Activated CD8-positive, alpha-beta memory T cell treated with anti-CD3 and anti-CD28 coated beads, Interleukin-2, amount 50 U/mL, for 1 hour (primary cell): ENCODE results near the gene LAMB1.
"Not testable (repeated sequence)": the region's sequence is repeated elsewhere in the genome, so short reads cannot be mapped to it uniquely, and the experiment has no call there.

Experiments used
- DNase-seq: peaks from one replicate; pipeline ENCODE4 v3.0.0-alpha.2; 2020; ENCODE audit errors: extremely low read depth

The LAMB1 gene

DNA sequence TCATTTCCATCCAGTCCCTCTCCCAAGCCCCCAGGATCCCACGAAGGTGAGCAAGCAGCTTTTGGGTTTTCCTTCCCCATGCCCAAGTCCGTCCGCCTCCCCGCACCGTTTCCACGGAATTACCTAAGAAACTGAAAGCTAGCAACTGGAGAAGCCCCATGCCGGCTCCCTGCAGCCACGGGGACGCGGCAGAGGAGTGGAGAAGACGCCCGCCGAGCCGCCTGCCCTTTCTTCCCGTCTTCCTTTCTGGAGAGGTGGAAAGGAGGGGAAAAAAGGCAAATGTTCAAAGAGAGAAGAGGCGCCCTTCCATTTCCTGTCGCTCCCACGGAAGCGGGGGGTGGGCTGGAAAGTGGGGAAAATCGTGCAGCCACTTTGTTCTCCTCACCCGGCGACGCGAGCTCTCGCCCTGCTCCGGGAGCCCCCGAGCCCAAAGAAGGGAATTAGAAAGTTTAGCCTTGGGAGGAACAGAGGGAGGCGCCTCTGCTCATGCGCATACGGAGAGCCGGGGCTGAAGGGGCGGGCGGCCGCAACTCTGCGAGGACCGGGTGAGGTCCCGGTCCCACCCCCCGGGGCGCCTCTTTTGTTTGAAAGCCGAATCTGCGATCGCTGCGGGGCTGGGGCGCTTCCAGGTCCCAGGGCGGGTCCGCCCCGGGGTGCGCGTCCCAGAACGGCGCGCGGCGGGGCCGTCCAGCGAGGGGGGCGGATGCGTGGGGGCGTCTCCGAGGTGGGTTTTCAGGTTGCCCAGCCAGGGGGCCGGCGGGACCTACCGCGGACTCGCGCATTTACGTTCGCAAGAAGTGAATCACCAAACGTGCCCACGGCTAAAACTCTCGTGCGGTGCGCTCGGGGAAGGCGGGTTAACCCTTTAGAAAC, at the start of gene LAMB1:
Gene LAMB1, minus strand, starts transcription at position 436 of the 873 bp plus-strand sequence. Its CDS starts 276 bp downstream, at position 160.
- DNase-seq: no peak

DNA sequence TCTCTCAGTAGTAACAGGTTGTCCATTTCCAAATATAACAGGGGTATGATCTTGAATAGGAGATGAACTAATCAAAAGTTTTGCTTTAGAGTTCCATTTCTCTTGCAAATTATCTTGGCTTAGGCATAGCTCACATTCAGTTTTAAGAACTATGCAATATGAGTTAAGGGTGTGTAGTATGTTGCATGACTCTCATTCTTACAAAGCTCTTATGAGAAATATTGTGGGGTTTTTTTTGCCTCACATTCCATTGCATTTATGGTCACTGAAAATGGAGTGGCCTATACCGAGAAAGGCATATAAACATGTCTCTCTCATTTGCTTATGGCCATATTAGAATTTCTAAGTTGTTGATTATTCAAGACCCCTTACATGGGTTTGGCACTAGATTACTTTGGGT, 48.5 kb upstream of the LAMB1 start:
- no peak for DNase-seq

DNA sequence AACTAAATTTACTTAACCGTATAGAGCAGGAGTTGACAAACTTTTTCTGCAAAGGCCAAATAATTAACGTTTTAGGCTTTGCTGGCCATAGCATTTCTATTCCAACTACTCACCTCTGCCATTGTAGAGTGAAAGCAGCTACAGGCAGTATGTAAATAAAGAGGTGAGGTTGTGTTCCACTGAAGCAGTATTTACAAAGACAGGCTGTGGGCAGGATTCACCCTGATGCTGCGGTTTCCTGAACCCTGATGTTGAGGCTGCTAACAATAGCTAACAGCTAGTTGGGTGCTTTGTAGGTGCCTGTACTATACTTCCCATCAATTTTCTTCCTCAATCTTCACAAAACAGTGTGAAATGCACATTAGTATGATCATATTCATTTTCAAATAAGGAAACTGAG, 47.0 kb upstream of the LAMB1 start:
- DNase-seq: no peak

DNA sequence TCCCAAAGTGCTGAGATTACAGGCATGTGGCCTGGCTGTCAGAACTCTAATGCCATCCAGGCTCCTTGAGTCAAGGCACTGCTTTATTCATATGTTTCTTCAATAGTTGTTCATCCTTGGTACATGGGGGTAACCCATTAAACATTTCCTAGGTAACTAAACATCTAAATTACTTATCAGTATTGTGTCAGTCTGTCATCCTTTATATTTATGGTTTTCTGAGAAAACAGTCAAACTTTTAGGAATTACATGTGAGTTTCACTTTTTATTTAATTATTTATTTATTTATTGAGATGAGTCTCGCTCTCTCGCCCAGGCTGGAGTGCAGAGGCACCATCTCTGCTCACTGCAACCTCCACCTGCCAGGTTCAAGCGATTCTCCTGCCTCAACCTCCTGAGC, 45.5 kb upstream of the LAMB1 start:
- no peak for DNase-seq

DNA sequence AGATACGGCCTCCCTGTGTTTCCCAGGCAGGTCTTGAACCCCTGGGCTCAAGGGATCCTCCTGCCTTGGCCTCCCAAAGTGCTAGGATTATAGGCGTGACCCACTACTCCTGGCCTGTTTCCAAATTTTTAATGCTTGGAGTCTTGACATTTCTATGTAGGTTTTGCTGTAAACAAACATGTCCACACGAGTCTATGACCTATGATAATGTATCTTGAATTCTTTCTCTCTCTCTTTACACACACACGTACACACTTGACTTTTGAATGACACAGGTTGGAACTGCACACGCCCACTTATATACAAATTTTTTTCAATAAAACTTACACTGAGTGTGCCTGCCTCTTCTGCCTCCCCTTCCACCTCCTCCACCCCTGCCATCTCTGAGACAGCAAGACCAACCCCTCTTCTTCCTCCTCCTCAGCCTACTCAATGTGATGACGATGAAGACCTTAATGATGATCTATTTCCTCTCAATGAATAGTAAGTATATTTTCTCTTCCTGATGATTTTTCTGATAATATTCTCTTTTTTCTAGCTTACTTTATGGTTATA, 44.1 kb upstream of the LAMB1 start:
- no peak for DNase-seq

DNA sequence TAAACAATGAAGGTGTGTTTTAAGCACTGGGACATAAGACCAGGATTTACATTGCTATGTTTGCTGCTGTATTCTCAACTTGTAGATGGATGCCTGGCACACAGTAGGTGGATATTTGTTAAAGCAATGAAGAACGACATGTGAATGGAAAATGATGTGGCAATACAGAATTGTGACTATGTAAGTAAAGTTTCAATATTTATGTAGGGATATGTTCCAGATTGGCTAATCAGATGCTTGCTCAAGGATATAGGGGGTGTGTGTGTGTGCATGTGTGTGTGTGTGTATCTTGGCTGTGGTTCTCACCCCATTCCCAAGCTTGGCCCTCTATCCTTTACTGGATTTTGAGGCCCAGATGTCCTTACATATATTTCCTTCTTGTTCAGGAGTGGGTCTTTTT, 42.7 kb upstream of the LAMB1 start:
- DNase-seq: no peak

DNA sequence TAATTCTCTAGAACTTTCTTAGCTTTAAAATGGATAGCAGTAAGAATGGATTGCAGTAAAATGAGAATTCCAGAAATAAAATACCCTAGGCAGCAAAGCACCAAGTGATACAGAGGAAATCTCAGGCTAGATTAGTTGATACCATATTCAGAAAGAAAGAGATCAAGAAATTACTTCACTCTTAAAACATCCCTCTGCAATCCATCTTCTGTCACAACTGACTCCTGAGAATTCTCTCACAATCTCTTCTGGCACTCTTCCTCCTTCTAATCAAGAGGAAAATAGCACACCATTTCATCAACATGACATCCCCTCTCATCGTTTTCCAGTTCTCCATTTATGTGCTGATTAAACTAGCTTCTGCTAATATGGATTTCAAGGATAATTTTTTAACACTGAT, 42.2 kb upstream of the LAMB1 start:
- no peak for DNase-seq

DNA sequence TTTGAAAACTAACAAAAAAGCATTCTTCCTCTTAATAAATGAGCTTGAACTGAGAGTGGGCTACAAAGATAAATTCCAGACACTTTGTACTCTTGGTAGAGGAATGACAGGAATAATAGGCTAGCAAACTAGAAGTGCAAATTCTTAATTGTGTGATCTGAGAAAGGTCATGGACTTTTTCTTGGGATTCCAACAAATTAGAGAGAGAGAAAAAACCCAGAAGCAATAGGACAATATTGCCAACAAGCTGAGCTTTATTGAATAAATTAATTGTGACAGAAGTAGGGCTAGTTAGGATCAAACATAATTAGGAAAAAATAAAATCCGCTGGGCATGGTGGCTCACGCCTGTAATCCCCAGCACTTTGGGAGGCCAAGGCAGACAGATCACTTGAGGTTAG, 41.4 kb upstream of the LAMB1 start:
- no peak for DNase-seq

DNA sequence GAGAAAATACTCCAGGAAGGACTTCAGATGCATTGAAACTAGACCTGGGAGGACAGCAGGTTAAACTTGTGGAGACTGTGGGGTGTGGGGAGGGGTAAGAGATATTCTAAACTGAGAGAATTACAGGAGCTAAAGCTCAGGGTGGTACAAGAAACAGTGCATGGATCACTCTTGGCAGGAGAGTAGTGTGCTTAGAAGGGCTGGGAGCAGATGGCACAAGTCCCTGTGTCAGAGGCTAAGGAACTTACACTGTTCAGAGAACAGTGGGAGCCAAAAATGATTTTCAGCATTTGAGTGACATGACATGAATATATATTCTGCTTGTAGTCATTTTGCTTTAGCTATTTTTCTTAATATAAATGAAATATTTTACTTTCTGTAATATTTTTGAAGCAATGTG, 36.0 kb upstream of the LAMB1 start:
- no peak for DNase-seq

DNA sequence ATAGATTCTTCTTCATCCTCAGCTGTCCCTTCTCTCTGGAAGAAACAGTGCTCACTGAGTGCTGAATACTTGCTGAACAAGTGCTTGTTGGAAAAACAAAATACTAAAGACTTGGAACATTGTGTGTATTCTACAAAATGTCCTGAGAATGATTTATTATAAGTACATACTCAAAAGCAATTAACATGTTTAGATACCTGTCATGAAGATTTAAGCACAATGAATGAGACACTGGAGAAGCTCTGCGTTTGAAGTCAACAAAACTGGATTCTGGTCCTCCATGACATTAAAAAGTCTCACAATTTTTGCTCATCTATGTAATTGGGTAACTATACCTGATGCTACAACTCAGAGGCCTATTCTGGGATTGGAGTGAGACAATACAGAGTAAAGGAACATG, 34.8 kb upstream of the LAMB1 start:
- DNase-seq: no peak

DNA sequence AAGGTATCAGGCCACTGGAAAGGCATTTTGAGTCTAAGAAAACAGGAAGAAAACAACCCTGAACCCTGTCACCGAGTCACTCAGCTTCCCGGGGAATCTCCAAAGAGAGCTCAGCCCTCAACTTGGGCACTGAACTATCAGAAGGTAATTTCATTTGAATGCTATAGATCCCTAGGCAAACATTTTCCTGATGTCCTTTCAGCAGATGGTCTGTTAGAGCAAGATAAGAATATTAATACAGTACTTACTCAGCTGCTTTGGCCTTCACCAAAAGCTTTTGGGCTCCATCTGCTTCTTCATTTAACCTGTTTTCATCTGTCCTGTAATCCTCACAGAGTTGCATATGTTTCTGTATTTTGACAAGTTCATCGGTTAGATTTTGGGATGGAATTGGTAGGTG, 34.2 kb upstream of the LAMB1 start:
- no peak for DNase-seq

DNA sequence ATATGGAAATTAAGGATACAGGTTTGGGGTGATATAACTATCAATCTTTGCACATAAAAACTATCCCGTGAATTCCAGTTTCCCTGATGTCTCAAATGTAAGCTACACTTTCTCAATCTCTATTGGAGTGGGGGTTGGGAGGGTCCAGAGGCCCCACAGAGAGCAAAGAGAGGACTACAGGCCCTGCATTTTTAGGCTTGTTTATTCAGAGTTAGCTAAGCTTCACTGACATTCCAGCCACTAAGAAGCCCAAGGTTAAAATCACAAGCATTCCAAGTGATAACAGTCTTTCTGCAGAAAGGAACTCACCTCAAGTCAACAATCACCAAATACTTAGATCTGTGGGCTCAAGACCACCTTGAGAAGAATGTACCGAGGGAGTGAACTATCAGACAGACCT, 31.6 kb upstream of the LAMB1 start:
- no peak for DNase-seq

DNA sequence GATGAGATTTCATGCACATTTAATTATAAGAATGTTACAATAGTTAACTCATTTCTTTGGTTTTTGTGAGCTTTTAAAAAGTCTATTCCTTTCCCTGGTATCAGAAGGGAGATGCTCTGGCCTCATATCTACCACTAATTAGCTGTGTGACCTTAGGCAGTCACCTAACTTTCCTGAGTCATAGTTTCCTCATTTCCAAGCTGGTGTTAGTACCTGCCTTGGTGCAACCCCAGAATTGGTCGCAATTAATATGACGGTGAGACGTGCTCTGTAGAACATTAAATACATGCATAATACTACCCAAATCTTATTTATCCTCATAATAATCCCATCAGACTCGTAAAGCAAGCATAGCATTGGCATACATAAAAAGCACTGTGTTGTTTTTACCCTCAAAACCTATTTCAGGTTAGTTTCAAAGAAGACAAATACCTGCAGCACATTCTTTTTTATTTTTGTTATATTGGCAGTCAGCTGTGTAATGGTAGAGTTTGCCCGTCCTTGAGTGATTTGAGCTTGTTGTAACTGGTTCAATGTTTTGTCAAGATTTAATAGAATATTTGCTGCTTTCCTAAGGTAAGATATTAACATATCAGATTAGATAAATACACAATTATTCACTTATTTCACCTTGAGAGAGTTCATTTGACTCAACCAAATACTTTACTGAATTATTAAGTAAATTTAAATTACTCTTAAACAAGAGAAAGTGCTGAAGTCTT, 31.0 kb upstream of the LAMB1 start:
- no peak for DNase-seq

DNA sequence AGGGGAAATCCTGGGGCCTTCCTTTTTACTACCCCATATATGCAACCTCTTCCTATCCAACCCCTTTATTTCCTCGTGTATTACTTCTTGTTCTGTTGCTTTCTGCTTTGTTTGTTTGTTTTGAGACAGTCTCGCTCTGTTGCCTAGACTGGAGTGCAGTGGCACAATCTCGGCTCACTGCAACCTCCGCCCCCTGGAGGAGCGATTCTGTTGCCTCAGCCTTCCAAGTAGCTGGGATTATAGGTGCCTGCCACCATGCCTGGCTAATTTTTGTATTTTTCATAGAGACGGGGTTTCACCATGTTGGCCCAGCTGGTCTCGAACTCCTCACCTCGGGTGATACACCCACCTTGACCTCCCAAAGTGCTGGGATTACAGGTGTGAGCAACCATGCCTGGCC, 30.3 kb upstream of the LAMB1 start:
- DNase-seq: not testable (repeated sequence)

DNA sequence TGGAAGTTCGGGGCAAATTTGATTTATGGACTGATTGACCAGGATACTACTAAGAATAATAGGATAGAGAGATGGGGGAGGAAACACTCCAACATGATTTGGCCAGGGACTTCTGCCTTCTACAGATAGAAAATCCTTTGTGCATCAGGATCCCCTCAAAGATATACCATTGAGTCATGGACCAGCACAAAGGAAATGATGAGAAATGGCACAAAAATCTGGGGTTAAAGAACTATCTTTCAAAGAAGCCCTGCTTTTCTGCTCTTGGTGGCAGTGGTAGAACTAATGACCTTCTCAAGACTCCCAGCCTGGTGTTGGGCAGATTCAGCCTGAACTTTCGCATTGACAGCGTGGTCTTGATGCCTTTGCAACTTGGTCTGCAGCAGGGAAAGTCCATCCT, 27.6 kb upstream of the LAMB1 start:
- DNase-seq: no peak

DNA sequence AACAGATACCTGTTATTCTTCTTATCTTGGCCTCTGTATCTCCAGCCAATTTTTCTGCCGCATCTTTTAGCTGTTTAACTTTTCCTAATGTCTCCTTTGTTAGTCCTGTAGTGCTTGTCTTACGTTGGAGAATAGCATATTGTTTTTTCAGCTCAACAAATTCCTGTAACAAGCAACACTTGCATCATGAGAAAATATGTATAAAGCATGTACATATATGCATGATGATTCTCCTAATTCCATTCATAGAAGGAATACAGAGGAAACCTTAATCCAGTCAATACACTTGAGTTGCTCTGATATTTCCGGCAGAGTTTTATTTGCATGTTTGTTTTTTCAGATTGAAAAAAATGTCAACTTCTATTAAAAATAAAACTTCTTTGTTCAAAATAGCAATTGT, 26.1 kb upstream of the LAMB1 start:
- no peak for DNase-seq

DNA sequence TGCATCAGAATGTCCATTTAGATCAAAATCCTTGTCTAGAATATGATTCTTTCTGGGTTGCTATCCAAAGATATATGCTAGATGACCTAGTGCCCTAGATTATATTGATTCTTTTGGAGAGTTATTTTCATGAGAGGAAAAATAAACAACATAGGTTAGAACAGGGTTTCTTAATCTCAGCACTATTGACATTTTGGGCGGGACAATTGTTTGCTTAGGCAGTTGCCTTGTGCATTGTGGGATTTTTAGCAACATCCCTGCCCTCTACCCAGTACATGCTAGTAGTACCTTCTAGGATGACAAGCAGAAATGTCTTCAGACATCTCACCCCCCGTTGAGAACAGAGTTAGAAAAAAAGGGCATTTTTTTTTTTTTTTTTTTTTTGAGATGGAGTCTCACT, 25.1 kb upstream of the LAMB1 start:
- DNase-seq: no peak

DNA sequence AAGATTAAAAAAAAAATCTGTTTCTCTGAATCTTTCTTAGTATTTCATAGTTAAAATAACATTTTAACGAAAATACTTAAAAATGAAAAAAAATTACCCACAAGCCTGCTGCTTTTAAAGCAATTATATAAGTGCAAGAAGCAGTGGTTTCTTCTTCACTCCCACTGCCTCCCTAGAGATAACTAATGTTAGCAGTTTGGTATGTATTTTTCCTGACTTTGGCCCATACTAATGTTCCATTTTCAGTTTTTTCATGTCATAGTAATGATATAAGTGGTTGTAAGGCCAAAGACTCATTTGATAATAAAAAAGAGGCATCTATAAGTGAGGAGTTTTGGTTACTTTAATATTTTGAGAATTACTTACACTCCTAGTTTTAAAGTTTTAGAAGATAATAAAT, 24.3 kb upstream of the LAMB1 start:
- DNase-seq: no peak

DNA sequence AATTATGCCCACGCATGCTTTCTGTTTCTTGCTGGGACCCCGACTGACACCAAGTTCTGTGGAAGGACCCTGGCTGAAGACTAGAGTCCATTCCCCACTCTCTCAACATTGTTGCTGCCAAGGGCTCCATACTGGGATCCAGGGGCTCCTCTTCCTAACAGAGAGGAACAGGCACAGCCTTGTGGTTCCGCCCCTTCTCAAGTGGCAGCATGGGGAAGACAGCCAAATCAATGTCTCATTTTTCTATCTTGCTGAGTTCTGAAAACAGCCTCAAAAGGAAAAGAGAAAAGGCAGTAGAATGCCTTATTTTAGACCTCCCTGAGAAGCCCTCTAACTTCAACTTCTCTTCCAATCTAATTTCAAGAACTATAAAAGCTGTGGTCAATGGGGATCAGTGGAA, 23.7 kb upstream of the LAMB1 start:
- no peak for DNase-seq

DNA sequence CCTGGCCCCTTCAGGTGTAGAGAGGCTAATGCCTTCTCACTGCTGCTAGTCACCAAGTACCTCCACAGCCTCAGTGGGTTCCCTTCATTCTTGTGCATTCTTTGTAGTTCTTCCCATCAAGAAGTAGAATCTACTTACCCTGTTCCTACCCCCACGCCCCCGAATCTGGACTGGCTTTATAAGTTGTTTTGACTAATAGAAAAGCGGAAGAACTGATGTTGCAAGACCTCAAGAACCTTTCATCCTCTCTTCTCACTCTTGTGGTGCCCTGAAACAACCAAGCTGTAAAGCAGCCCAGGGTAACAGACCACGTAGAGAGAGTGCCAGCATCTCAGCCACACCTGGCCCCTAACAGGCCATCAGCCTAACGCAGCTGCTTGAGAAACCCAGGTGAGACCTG, 23.2 kb upstream of the LAMB1 start:
- DNase-seq: no peak

DNA sequence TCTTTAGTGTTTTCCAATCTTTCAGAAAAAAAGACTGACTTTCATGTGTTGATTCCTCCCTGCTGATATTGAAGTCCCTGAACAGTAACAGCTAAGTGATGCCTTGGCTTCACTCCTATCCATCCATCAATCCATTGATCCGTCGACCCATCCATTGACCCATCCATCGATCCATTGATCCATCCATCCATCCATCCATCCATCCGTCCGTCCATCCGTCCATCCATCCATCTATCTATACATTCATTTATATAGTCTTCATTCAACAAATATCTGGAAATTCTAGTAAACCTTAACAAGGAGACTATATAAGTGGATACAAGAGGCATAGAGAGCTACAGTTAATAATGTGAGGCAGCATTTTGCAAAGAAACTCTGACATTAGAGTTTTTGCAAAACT, 21.6 kb upstream of the LAMB1 start:
- no peak for DNase-seq

DNA sequence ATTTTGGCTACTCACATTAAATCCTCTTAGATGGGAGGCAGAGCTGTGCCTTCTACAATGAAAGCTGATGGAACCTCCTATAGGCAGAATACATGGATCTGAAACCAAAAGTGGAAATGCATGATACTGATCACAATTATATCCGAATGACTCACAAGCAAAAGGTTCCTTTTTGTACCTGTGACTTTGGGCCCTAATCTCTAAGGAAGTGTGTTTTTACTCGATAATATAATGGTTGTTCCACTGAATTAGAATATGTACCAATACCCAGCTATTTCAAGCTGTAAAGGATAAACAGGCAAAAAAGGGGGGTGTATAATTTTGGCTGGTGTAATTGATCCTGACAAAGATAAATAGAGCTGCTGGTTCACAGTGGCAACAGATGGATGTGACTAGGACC, 17.6 kb upstream of the LAMB1 start:
- DNase-seq: no peak

DNA sequence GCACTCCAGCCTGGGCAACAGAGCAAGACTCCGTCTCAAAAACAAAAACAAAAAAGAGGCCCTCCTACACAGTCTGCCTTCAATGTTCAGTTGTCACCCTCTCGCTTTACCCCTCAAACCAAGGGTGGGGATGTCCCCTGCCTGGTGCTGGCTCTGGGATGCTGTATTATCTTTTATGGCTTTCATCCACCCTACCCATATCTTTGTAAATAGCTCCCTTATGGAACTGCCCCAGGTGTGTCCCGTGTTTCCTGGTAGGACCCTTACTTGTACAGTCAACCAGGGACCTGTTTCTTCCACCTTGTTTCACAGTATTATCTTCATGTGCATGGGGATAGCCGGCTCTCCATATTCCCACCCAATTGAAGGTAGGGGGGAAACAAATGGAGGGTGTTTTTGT, 15.7 kb upstream of the LAMB1 start:
- no peak for DNase-seq
